Omental fat pad (tissue), 4 donors: Measurements from ENCODE around the gene LTB4R. TPM values are rescaled to one million over a fixed set of nuclear protein-coding genes. Genes with fewer than 3 reads are reported as not detected.

Experiments used
- ATAC-seq: fragments of 150-250 bp; one replicate; pipeline ENCODE4 v1.9.1; 2016; ENCODE audit warnings: mild to moderate bottlenecking, moderate library complexity; ENCODE audit not compliant: low FRiP score
- DNase-seq: peaks from one replicate; pipeline ENCODE4 v3.0.0-alpha.2; 2019; ENCODE audit warnings: low spot score
- CTCF ChIP-seq, 3 donors: fragments of 450-650 bp; IDR thresholded peaks; one replicate each; pipeline ENCODE4 v1.5.1; 2016 to 2017; ENCODE audit warnings: antibody characterized with exemption in 3 of 3, mild to moderate bottlenecking in 3 of 3, moderate library complexity in 2 of 3
- total RNA-seq, 4 donors: library from RNA; depleted of rRNA; stranded (reverse); fragments of >200 nt; gene quantifications; one replicate each; pipeline ENCODE4 v1.1.0, GENCODE V29; 2016

LTB4R gene
- total RNA-seq, 4 donors from 2014 or later: 5.0 to 16.7 (median 12.6) TPM

GRCh38 chr14:24330973-24331674 lies 19.8 kb downstream of the LTB4R start:
- TF ChIP-seq CTCF (IDR thresholded peaks at IDR 0.05): no peak
- ATAC-seq (no peak), DNase-seq (no peak)

- DNase-seq (no peak), ATAC-seq (no peak)
- TF ChIP-seq CTCF (IDR thresholded peaks at IDR 0.05): no peak
Measured at GRCh38 chr14:24331731-24332267, 20.5 kb downstream of the LTB4R start.

GRCh38 chr14:24332268-24332993 lies 21.1 kb downstream of the LTB4R start:
- no peak for DNase-seq
- TF ChIP-seq CTCF (IDR thresholded peaks at IDR 0.05): peak in 1 of 3 donors; percentile 33
- ATAC-seq: peak; percentile 37

GRCh38 chr14:24334431-24335291 lies 23.4 kb downstream of the LTB4R start, which contains the start of gene ADCY4:
TSS of gene ADCY4 (minus strand) at chr14:24335071. CDS start at chr14:24334652, 419 bp downstream.
- TF ChIP-seq CTCF (IDR thresholded peaks at IDR 0.05): no peak
- no peak for DNase-seq
- ATAC-seq: no peak

GRCh38 chr14:24335461-24336171 lies 24.3 kb downstream of the LTB4R start:
- no peak for ATAC-seq
- TF ChIP-seq CTCF (IDR thresholded peaks at IDR 0.05): no peak

GRCh38 chr14:24337144-24337823 lies 26.0 kb downstream of the LTB4R start:
- ATAC-seq: no peak
- DNase-seq: no peak
- no peak for TF ChIP-seq CTCF (IDR thresholded peaks at IDR 0.05)

More at GRCh38 chr14:24335461-24336171, 24.3 kb downstream of the LTB4R start:
- DNase-seq: no peak
